IPS-20b (cell line): ENCODE results near the gene CDC7.

ENCODE experiments used
- H3K27ac ChIP-seq: one replicate; pipeline ENCODE4 v1.5.1; 2013; ENCODE audit warnings: low read length
- H3K27me3 ChIP-seq: 2 replicates; pipeline ENCODE4 v1.6.1; 2013; ENCODE audit warnings: mild to moderate bottlenecking, low read length, inconsistent platforms; ENCODE audit not compliant: insufficient read depth
- H3K36me3 ChIP-seq: 2 replicates; pipeline ENCODE4 v1.6.1; 2013; ENCODE audit warnings: low read depth, mild to moderate bottlenecking, inconsistent platforms, low read length, moderate library complexity; ENCODE audit not compliant: insufficient read depth
- H3K4me1 ChIP-seq: 2 replicates; pipeline ENCODE4 v1.6.1; 2013; ENCODE audit warnings: mild to moderate bottlenecking, control low read depth, inconsistent platforms, low read length, moderate library complexity; ENCODE audit not compliant: insufficient read depth
- H3K4me3 ChIP-seq: 2 replicates; pipeline ENCODE4 v1.5.1; 2013; ENCODE audit warnings: mild to moderate bottlenecking, low read length, inconsistent platforms
- H3K9ac ChIP-seq: 2 replicates; pipeline ENCODE4 v1.6.1; 2013; ENCODE audit warnings: low read depth, mild to moderate bottlenecking, inconsistent platforms, low read length, moderate library complexity
- H3K9me3 ChIP-seq: 2 replicates; pipeline ENCODE4 v1.6.1; 2013; ENCODE audit warnings: mild to moderate bottlenecking, low read depth, low read length, inconsistent platforms; ENCODE audit not compliant: insufficient read depth

CDC7 gene

GRCh38 chr1:91552091-91552490 is 51.4 kb downstream of the CDC7 start:
- H3K27ac ChIP-seq, result no peak overlapping the region
- H3K9ac ChIP-seq, result no peak overlapping the region
- H3K4me1 ChIP-seq, result no peaks in the 10 kb centered on the region
- H3K27me3 ChIP-seq, result no peaks in the 10 kb centered on the region
- no peak overlapping the region for H3K4me3 ChIP-seq
- H3K9me3 ChIP-seq, result no peaks in the 10 kb centered on the region
- H3K36me3 ChIP-seq, result no peaks in the 10 kb centered on the region

GRCh38 chr1:91552596-91552995 is 51.9 kb downstream of the CDC7 start:
- Histone ChIP-seq H3K27me3 (no peaks in the 10 kb centered on the region), H3K36me3 (no peaks in the 10 kb centered on the region), H3K9ac (no peak overlapping the region), H3K9me3 (no peaks in the 10 kb centered on the region), H3K4me1 (no peaks in the 10 kb centered on the region), H3K4me3 (no peak overlapping the region), H3K27ac (no peak overlapping the region)

GRCh38 chr1:91553177-91553591 is 52.5 kb downstream of the CDC7 start:
- no peaks in the 10 kb centered on the region for H3K4me1 ChIP-seq
- H3K4me3 ChIP-seq, result no peak overlapping the region
- no peaks in the 10 kb centered on the region for H3K36me3 ChIP-seq
- H3K27ac ChIP-seq, result no peak overlapping the region
- H3K9ac ChIP-seq, result no peak overlapping the region
- H3K27me3 ChIP-seq, result no peaks in the 10 kb centered on the region
- H3K9me3 ChIP-seq, result no peaks in the 10 kb centered on the region

- Histone ChIP-seq H3K9me3 (no peaks in the 10 kb centered on the region), H3K9ac (no peak overlapping the region), H3K4me3 (no peak overlapping the region), H3K27ac (no peak overlapping the region), H3K36me3 (no peaks in the 10 kb centered on the region), H3K27me3 (no peaks in the 10 kb centered on the region), H3K4me1 (no peaks in the 10 kb centered on the region)
Observed at GRCh38 chr1:91555074-91555730, 54.6 kb downstream of the CDC7 start.

- H3K4me3 ChIP-seq, result no peak overlapping the region
- H3K36me3 ChIP-seq, result no peaks in the 10 kb centered on the region
- no peak overlapping the region for H3K9ac ChIP-seq
- H3K4me1 ChIP-seq, result no peaks in the 10 kb centered on the region
- no peaks in the 10 kb centered on the region for H3K27me3 ChIP-seq
- H3K27ac ChIP-seq, result no peak overlapping the region
- H3K9me3 ChIP-seq, result no peaks in the 10 kb centered on the region
Observed at GRCh38 chr1:91555821-91556531, 55.3 kb downstream of the CDC7 start.

- Histone ChIP-seq H3K27ac (no peak overlapping the region), H3K4me3 (no peak overlapping the region), H3K9ac (no peak overlapping the region), H3K4me1 (no peaks in the 10 kb centered on the region), H3K36me3 (no peaks in the 10 kb centered on the region), H3K27me3 (no peaks in the 10 kb centered on the region), H3K9me3 (no peaks in the 10 kb centered on the region)
Observed at GRCh38 chr1:91556556-91556955, 55.9 kb downstream of the CDC7 start.

- no peaks in the 10 kb centered on the region for H3K27me3 ChIP-seq
- H3K9me3 ChIP-seq, result no peaks in the 10 kb centered on the region
- no peaks in the 10 kb centered on the region for H3K4me1 ChIP-seq
- H3K36me3 ChIP-seq, result no peaks in the 10 kb centered on the region
- no peak overlapping the region for H3K4me3 ChIP-seq
- no peak overlapping the region for H3K27ac ChIP-seq
- no peak overlapping the region for H3K9ac ChIP-seq
Observed at GRCh38 chr1:91557039-91557690, 56.5 kb downstream of the CDC7 start.

- no peak overlapping the region for H3K9ac ChIP-seq
- H3K4me1 ChIP-seq, result no peaks in the 10 kb centered on the region
- H3K4me3 ChIP-seq, result no peak overlapping the region
- no peaks in the 10 kb centered on the region for H3K9me3 ChIP-seq
- H3K36me3 ChIP-seq, result no peaks in the 10 kb centered on the region
- H3K27me3 ChIP-seq, result no peaks in the 10 kb centered on the region
- H3K27ac ChIP-seq, result no peak overlapping the region
Observed at GRCh38 chr1:91557826-91558225, 57.2 kb downstream of the CDC7 start.

- Histone ChIP-seq H3K27ac (no peak overlapping the region), H3K4me1 (no peaks in the 10 kb centered on the region), H3K27me3 (no peaks in the 10 kb centered on the region), H3K9me3 (peaks cover 9% of the 10 kb centered on the region; the same call in 1 of the 2 replicates), H3K9ac (no peak overlapping the region), H3K36me3 (no peaks in the 10 kb centered on the region), H3K4me3 (no peak overlapping the region)
Observed at GRCh38 chr1:91559046-91559750, 58.5 kb downstream of the CDC7 start.

GRCh38 chr1:91559838-91560565 is 59.4 kb downstream of the CDC7 start:
- no peaks in the 10 kb centered on the region; the same call in 1 of the 2 replicates for H3K4me1 ChIP-seq
- H3K36me3 ChIP-seq, result no peaks in the 10 kb centered on the region
- H3K9me3 ChIP-seq, result peaks cover 10% of the 10 kb centered on the region; the same call in 1 of the 2 replicates
- H3K4me3 ChIP-seq, result no peak overlapping the region
- H3K9ac ChIP-seq, result no peak overlapping the region
- no peak overlapping the region for H3K27ac ChIP-seq
- no peaks in the 10 kb centered on the region for H3K27me3 ChIP-seq
